HL-60 (cell line): ENCODE measurements around the gene SLC38A1.

ENCODE experiments used
- CTCF ChIP-seq: IDR thresholded peaks from one replicate; pipeline ENCODE4 v1.5.1; 2011; ENCODE audit warnings: low read length, control low read depth, inconsistent platforms; ENCODE audit not compliant: insufficient read depth
- GABPA ChIP-seq: IDR thresholded peaks from 2 replicates; pipeline ENCODE4 v1.6.1; 2012; ENCODE audit warnings: low read depth
- POLR2AphosphoS5 ChIP-seq: IDR thresholded peaks from 2 replicates; pipeline ENCODE4 v1.6.1; 2012; ENCODE audit warnings: low read depth
- REST ChIP-seq: IDR thresholded peaks from 2 replicates; pipeline ENCODE4 v1.6.1; 2012; ENCODE audit warnings: low read depth; ENCODE audit not compliant: insufficient replicate concordance
- SPI1 ChIP-seq: IDR thresholded peaks from 2 replicates; pipeline ENCODE4 v1.6.1; 2012; ENCODE audit warnings: low read depth, mild to moderate bottlenecking, borderline replicate concordance

- TF ChIP-seq CTCF (no peak), POLR2AphosphoS5 (no peak), SPI1 (no peak), REST (no peak), GABPA (no peak)
Observed at GRCh38 chr12:46181465-46181864, 87.4 kb downstream of the SLC38A1 start.
